ENCODE data around the gene PDE10A.

PDE10A gene

GRCh38 chr6:165678904-165679303, 15.9 kb upstream of the PDE10A start:
- DNase-seq (ENCODE audit: low read depth in 2 of 2, low spot score in 1 of 2) = no peak

- no peak for DNase-seq (ENCODE audit: low read depth in 2 of 2, low spot score in 1 of 2)
Measured at GRCh38 chr6:165678429-165678828, 15.4 kb upstream of the PDE10A start.

- DNase-seq (ENCODE audit: low read depth in 2 of 2, low spot score in 1 of 2) = no peak
Measured at GRCh38 chr6:165677091-165677490, 14.1 kb upstream of the PDE10A start.

GRCh38 chr6:165676435-165677068, 13.5 kb upstream of the PDE10A start:
- DNase-seq (ENCODE audit: low read depth in 2 of 2, low spot score in 1 of 2) = no peak

- no peak for DNase-seq (ENCODE audit: low read depth in 2 of 2, low spot score in 1 of 2)
Measured at GRCh38 chr6:165675120-165675519, 12.1 kb upstream of the PDE10A start.

- DNase-seq (ENCODE audit: low read depth in 2 of 2, low spot score in 1 of 2) = no peak
Measured at GRCh38 chr6:165674155-165675029, 11.4 kb upstream of the PDE10A start.

- no peak for DNase-seq (ENCODE audit: low read depth in 2 of 2, low spot score in 1 of 2)
Measured at GRCh38 chr6:165671222-165671768, 8.3 kb upstream of the PDE10A start.

- no peak for DNase-seq (ENCODE audit: low read depth in 2 of 2, low spot score in 1 of 2)
Measured at GRCh38 chr6:165668951-165669350, 5.9 kb upstream of the PDE10A start.

GRCh38 chr6:165665384-165665672, 2.3 kb upstream of the PDE10A start:
- no peak for DNase-seq (ENCODE audit: low read depth in 2 of 2, low spot score in 1 of 2)

- DNase-seq (ENCODE audit: low read depth in 2 of 2, low spot score in 1 of 2) = no peak
Measured at GRCh38 chr6:165664559-165665383, 1.7 kb upstream of the PDE10A start.

- DNase-seq (ENCODE audit: low read depth in 2 of 2, low spot score in 1 of 2) = no peak
Measured at GRCh38 chr6:165663736-165664558, 906 bp upstream of the PDE10A start.

- DNase-seq (ENCODE audit: low read depth in 2 of 2, low spot score in 1 of 2) = no peak
Measured at GRCh38 chr6:165663377-165663735, 315 bp upstream of the PDE10A start.

- DNase-seq (ENCODE audit: low read depth in 2 of 2, low spot score in 1 of 2) = no peak
Measured at GRCh38 chr6:165662041-165662748, 846 bp downstream of the PDE10A start.

- no peak for DNase-seq (ENCODE audit: low read depth in 2 of 2, low spot score in 1 of 2)
Measured at GRCh38 chr6:165661664-165662025, 1.4 kb downstream of the PDE10A start.

GRCh38 chr6:165660857-165661663, 2.0 kb downstream of the PDE10A start:
- DNase-seq (ENCODE audit: low read depth in 2 of 2, low spot score in 1 of 2) = no peak

- DNase-seq (ENCODE audit: low read depth in 2 of 2, low spot score in 1 of 2) = no peak
Measured at GRCh38 chr6:165659945-165660856, 2.8 kb downstream of the PDE10A start.

- no peak for DNase-seq (ENCODE audit: low read depth in 2 of 2, low spot score in 1 of 2)
Measured at GRCh38 chr6:165658395-165659058, 4.5 kb downstream of the PDE10A start.

GRCh38 chr6:165657325-165657680, 5.7 kb downstream of the PDE10A start:
- no peak for DNase-seq (ENCODE audit: low read depth in 2 of 2, low spot score in 1 of 2)
